Measurements from ENCODE around the gene XRCC4.

DNA sequence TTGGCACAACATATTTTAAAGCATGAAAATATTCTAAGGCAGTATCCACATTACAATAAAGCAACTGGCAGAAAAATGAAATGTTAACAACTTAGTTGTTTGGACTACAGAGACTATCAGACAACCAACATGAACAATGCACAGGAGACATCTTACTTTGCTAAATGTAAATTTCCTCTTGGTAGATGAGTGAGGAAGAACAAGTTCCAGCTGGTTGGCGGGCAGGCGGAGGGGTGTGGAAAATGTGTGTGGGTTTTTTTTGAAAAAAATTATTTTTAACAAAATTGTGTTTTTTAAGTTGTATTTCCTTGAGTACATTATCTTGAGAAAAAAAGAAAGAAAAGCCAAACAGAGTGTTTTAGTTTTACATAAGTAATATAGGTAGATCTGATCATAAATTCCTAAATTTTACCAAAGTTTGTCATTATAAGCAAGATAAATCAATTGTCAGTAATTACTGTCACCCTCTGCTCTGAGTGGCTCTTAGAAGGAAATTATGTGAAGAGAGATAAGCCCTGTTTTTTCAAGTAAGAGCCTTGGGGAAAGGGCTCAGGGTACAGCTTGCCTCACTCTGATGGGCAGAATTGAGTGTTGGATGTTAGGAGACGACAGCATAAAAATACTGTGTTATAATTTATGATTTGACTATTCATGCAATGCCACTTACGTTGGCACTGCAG, 42.7 kb upstream of the XRCC4 start:
- TF ChIP-seq, protein P1, sequence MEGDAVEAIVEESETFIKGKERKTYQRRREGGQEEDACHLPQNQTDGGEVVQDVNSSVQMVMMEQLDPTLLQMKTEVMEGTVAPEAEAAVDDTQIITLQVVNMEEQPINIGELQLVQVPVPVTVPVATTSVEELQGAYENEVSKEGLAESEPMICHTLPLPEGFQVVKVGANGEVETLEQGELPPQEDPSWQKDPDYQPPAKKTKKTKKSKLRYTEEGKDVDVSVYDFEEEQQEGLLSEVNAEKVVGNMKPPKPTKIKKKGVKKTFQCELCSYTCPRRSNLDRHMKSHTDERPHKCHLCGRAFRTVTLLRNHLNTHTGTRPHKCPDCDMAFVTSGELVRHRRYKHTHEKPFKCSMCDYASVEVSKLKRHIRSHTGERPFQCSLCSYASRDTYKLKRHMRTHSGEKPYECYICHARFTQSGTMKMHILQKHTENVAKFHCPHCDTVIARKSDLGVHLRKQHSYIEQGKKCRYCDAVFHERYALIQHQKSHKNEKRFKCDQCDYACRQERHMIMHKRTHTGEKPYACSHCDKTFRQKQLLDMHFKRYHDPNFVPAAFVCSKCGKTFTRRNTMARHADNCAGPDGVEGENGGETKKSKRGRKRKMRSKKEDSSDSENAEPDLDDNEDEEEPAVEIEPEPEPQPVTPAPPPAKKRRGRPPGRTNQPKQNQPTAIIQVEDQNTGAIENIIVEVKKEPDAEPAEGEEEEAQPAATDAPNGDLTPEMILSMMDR (conservative IDR thresholded peaks at IDR 0.05 in 1 of 2, IDR thresholded peaks at IDR 0.05 in 1 of 2; ENCODE audit: extremely low read depth in 1 of 2, insufficient read depth in 1 of 2, low read depth in 1 of 2, low read length in 2 of 2) = no peak
- TF ChIP-seq EZH2 (IDR thresholded peaks at IDR 0.05; ENCODE audit: borderline replicate concordance, low read length) = no peak
